Nephron (organoid): ENCODE results near the gene TNIP1.

ENCODE experiments used
- H3K27ac Mint-ChIP-seq, 3 experiments: 2 replicates each; pipeline ENCODE4 v1.8.0; 2020; ENCODE audit warnings: mixed read lengths in 3 of 3, mild to moderate bottlenecking in 2 of 3, moderate library complexity in 1 of 3
- H3K27me3 Mint-ChIP-seq: 2 replicates; pipeline ENCODE4 v1.8.0; 2021; ENCODE audit warnings: low read depth, mild to moderate bottlenecking, moderate library complexity, mixed read lengths
- H3K36me3 Mint-ChIP-seq: 2 replicates; pipeline ENCODE4 v1.8.0; 2020; ENCODE audit warnings: low read depth, mixed read lengths
- H3K4me1 Mint-ChIP-seq: 2 replicates; pipeline ENCODE4 v1.8.0; 2020; ENCODE audit warnings: mixed read lengths
- H3K4me3 Mint-ChIP-seq, 3 experiments: 2 replicates each; pipeline ENCODE4 v1.8.0; 2020; ENCODE audit warnings: mild to moderate bottlenecking in 3 of 3, mixed read lengths in 3 of 3, moderate library complexity in 2 of 3
- H3K9me3 Mint-ChIP-seq: 2 replicates; pipeline ENCODE4 v1.8.0; 2020; ENCODE audit warnings: mixed read lengths
- CTCF ChIP-seq, 3 experiments: fragments of 200-600 bp; sonication (generic); IDR thresholded peaks; one replicate each; pipeline ENCODE4 v1.5.0; 2021; ENCODE audit warnings: antibody characterized with exemption in 3 of 3; ENCODE audit not compliant: unreplicated experiment in 3 of 3

The TNIP1 gene

GRCh38 chr5:151039665-151040064 is 41.2 kb downstream of the TNIP1 start:
- Mint-ChIP-seq H3K4me3 (no peak overlapping the region), H3K9me3 (no peaks in the 10 kb centered on the region), H3K27ac (peak overlapping the region in 1 of 3 experiments; percentile 25), H3K4me1 (peaks cover 25% of the 10 kb centered on the region), H3K27me3 (no peaks in the 10 kb centered on the region), H3K36me3 (peaks cover 56% of the 10 kb centered on the region)
- TF ChIP-seq CTCF (IDR thresholded peaks at IDR 0.05; ENCODE audit: unreplicated experiment in 3 of 3): no peak

- H3K9me3 Mint-ChIP-seq: no peaks in the 10 kb centered on the region
- H3K4me1 Mint-ChIP-seq: peaks cover 25% of the 10 kb centered on the region
- H3K36me3 Mint-ChIP-seq: peaks cover 59% of the 10 kb centered on the region
- H3K27me3 Mint-ChIP-seq: no peaks in the 10 kb centered on the region
- TF ChIP-seq CTCF (IDR thresholded peaks at IDR 0.05; ENCODE audit: unreplicated experiment in 3 of 3): no peak
- H3K4me3 Mint-ChIP-seq: no peak overlapping the region
- H3K27ac Mint-ChIP-seq: peak overlapping the region; percentile 77 to 94 (median 87)
Observed at GRCh38 chr5:151038801-151039238, 42.0 kb downstream of the TNIP1 start.

- H3K27me3 Mint-ChIP-seq: no peaks in the 10 kb centered on the region
- no peak for TF ChIP-seq CTCF (IDR thresholded peaks at IDR 0.05; ENCODE audit: unreplicated experiment in 3 of 3)
- H3K4me3 Mint-ChIP-seq: no peak overlapping the region
- no peaks in the 10 kb centered on the region for H3K9me3 Mint-ChIP-seq
- peak overlapping the region; percentile 77 to 94 (median 87) for H3K27ac Mint-ChIP-seq
- peaks cover 25% of the 10 kb centered on the region for H3K4me1 Mint-ChIP-seq
- H3K36me3 Mint-ChIP-seq: peaks cover 58% of the 10 kb centered on the region
Observed at GRCh38 chr5:151038412-151038745, 42.5 kb downstream of the TNIP1 start.

GRCh38 chr5:151037561-151038411 is 43.0 kb downstream of the TNIP1 start:
- H3K27me3 Mint-ChIP-seq: no peaks in the 10 kb centered on the region
- H3K4me3 Mint-ChIP-seq: no peak overlapping the region
- H3K9me3 Mint-ChIP-seq: no peaks in the 10 kb centered on the region
- peaks cover 24% of the 10 kb centered on the region for H3K4me1 Mint-ChIP-seq
- H3K36me3 Mint-ChIP-seq: peaks cover 54% of the 10 kb centered on the region
- H3K27ac Mint-ChIP-seq: peak overlapping the region; percentile 77 to 94 (median 87)
- TF ChIP-seq CTCF (IDR thresholded peaks at IDR 0.05; ENCODE audit: unreplicated experiment in 3 of 3): no peak

GRCh38 chr5:151036556-151036955 is 44.3 kb downstream of the TNIP1 start:
- H3K27ac Mint-ChIP-seq: peak overlapping the region; percentile 15 to 83 (median 77)
- no peak for TF ChIP-seq CTCF (IDR thresholded peaks at IDR 0.05; ENCODE audit: unreplicated experiment in 3 of 3)
- H3K4me3 Mint-ChIP-seq: no peak overlapping the region

More at GRCh38 chr5:151036556-151036955, 44.3 kb downstream of the TNIP1 start:
- Mint-ChIP-seq H3K4me1 (peaks cover 18% of the 10 kb centered on the region), H3K27me3 (no peaks in the 10 kb centered on the region), H3K9me3 (no peaks in the 10 kb centered on the region), H3K36me3 (peaks cover 55% of the 10 kb centered on the region)
